A549 (cell line): ENCODE data around the gene OR2AT4. TPM values are rescaled to one million over a fixed set of nuclear protein-coding genes. Genes with fewer than 3 reads are reported as not detected.

Source experiments
- ATAC-seq, 2 experiments: fragments of 200-7000 bp in 1 of 2; fragments of >200 bp in 1 of 2; cut with Nextera tagmentation in 1 of 2; cut with Tn5 transposase in 1 of 2; 3 replicates each; pipeline versions ENCODE4 v1.8.0 to v1.9.1; 2018 to 2020; ENCODE audit warnings: mild to moderate bottlenecking in 1 of 2, moderate library complexity in 1 of 2
- CTCF ChIA-PET: fragments of 300-600 bp; sonication (Branson Sonifier 250); formaldehyde crosslinking; extraction: SDS; loops from one replicate; lab custom pipeline; 2021; ENCODE audit warnings: antibody characterized with exemption, inconsistent platforms; lab: Yijun Ruan, JAX
- POLR2A ChIA-PET: fragments of 350-600 bp; formaldehyde crosslinking; extraction: SDS; loops from one replicate; lab custom pipeline; 2021; ENCODE audit warnings: antibody characterized with exemption, inconsistent platforms; lab: Yijun Ruan, JAX
- DNase-seq, 2 experiments: peaks; one replicate each; pipeline versions ENCODE4 v3.0.0 to v3.0.0-alpha.2; 2011 to 2016; ENCODE audit warnings: low read depth in 1 of 2, low spot score in 1 of 2
- FAIRE-seq: peaks from 2 replicates; lab custom pipeline; 2011; peaks lifted over from hg19 to GRCh38; lab: Jason Lieb, UNC
- H3K27ac ChIP-seq, 2 experiments: fragments of >200 bp; sonication (Bioruptor Twin); formaldehyde crosslinking; 3 replicates each; pipeline ENCODE4 v1.5.1; 2016 to 2017
- H3K4me1 ChIP-seq: fragments of >200 bp; sonication (Bioruptor Twin); formaldehyde crosslinking; 3 replicates; pipeline ENCODE4 v1.6.1; 2016
- H3K4me2 ChIP-seq: fragments of >200 bp; sonication (Bioruptor Twin); formaldehyde crosslinking; 3 replicates; pipeline ENCODE4 v1.6.1; 2016
- H3K4me3 ChIP-seq: fragments of >200 bp; sonication (Bioruptor Twin); formaldehyde crosslinking; 3 replicates; pipeline ENCODE4 v1.5.1; 2016
- H3K9me3 ChIP-seq: fragments of >200 bp; sonication (Bioruptor Twin); formaldehyde crosslinking; 3 replicates; pipeline ENCODE4 v1.6.1; 2016
- BHLHE40 ChIP-seq: IDR thresholded peaks from 2 replicates; pipeline ENCODE4 v1.6.1; 2012; ENCODE audit warnings: low read depth, low read length, inconsistent platforms
- CTCF ChIP-seq: fragments of >200 bp; sonication (Bioruptor Twin); formaldehyde crosslinking; IDR thresholded peaks from 3 replicates; pipeline ENCODE4 v1.5.1; 2016
- EHF ChIP-seq: fragments of 250-450 bp; sonication (Bioruptor Pico); IDR thresholded peaks from 2 replicates; pipeline ENCODE4 v1.5.0; 2020; ENCODE audit warnings: mild to moderate bottlenecking
- EP300 ChIP-seq, 2 experiments: fragments of >200 bp; sonication (Bioruptor Twin); formaldehyde crosslinking; IDR thresholded peaks; 2 replicates in 1 of 2; 3 replicates in 1 of 2; pipeline ENCODE4 v1.6.1; 2016 to 2017
- FOSL2 ChIP-seq, 2 experiments: fragments of 450-650 bp in 1 of 2; fragments of >200 bp in 1 of 2; sonication (Bioruptor Twin) in 1 of 2; formaldehyde crosslinking; IDR thresholded peaks; 2 replicates each; pipeline versions ENCODE4 v1.5.0 to v1.6.1; 2016 to 2020; ENCODE audit warnings: mild to moderate bottlenecking in 1 of 2, moderate library complexity in 1 of 2
- RAD21 ChIP-seq, 2 experiments: fragments of >200 bp in 1 of 2; sonication (Bioruptor Twin) in 1 of 2; formaldehyde crosslinking in 1 of 2; IDR thresholded peaks in 1 of 2; conservative IDR thresholded peaks in 1 of 2; 2 replicates in 1 of 2; 3 replicates in 1 of 2; pipeline ENCODE4 v1.6.1; 2012 to 2018; ENCODE audit warnings: inconsistent platforms in 1 of 2
- SMC3 ChIP-seq: fragments of >200 bp; sonication (Bioruptor Twin); formaldehyde crosslinking; IDR thresholded peaks from 3 replicates; pipeline ENCODE4 v1.6.1; 2018; ENCODE audit warnings: inconsistent platforms
- ZNF302 ChIP-seq: fragments of 250-450 bp; sonication (Bioruptor Pico); IDR thresholded peaks from 2 replicates; pipeline ENCODE4 v1.9.0; 2021; ENCODE audit warnings: inconsistent platforms, mild to moderate bottlenecking, moderate library complexity
- WGBS: methylation state at CpG from one replicate; pipeline ENCODE4 v1.1.6; 2017; ENCODE audit errors: missing lambda C conversion rate; 5-methylcytosine and 5-hydroxymethylcytosine counted together
- polyA plus RNA-seq, 4 experiments: library from polyadenylated mRNA; depleted of rRNA in 3 of 4; stranded (reverse); fragments of >200 nt; fragmentation: RNase III in 1 of 4; extraction: RNeasy Plus Mini Kit Qiagen cat#74134 plus additional on column Dnase treatment in 1 of 4; gene quantifications; 2 replicates in 3 of 4; 3 replicates in 1 of 4; pipeline ENCODE4 v1.2.3, GENCODE V29; 2011 to 2017

OR2AT4 gene
- polyA plus RNA-seq, 2 of the 4 experiments (the other 2 are of a cell fraction), result 0.01 TPM; not detected in 1

GRCh38 chr11:75031771-75032549, 64.7 kb downstream of the OR2AT4 start:
- 55% methylated on average over 8 of the region's 8 CpGs for WGBS
- ChIA-PET CTCF (interaction anchor here (0.6 to 3.0 kb wide), 31 partner anchors 8 to 239 kb away, joined by 3 to 28 read pairs (median 4); partner anchors contain the start of gene NEU3), POLR2A (no interaction called here)
- Histone ChIP-seq H3K4me3 (no peak overlapping the region), H3K27ac (peak overlapping the region in 1 of 2 experiments; percentile 63; a peak in 3 of 6 replicates), H3K9me3 (no peaks in the 10 kb centered on the region), H3K4me2 (peak overlapping the region; percentile 17; the same call in 1 of the 3 replicates), H3K4me1 (peaks cover 9% of the 10 kb centered on the region; the same call in 1 of the 3 replicates)
- FAIRE-seq (no peak), DNase-seq (peak; percentile 71), ATAC-seq (peak; percentile 85 to 95)
- no peak for TF ChIP-seq FOSL2 (IDR thresholded peaks at IDR 0.05)
- TF ChIP-seq FOSL2 (CRISPR knock-in tag; IDR thresholded peaks at IDR 0.05), result no peak
- peak; percentile 45; the same call in 2 of the 3 replicates for TF ChIP-seq SMC3
- no peak for TF ChIP-seq EP300 (IDR thresholded peaks at IDR 0.05)
- TF ChIP-seq ZNF302 (CRISPR knock-in tag), result no peak
- peak; percentile 67 for TF ChIP-seq CTCF
- TF ChIP-seq RAD21 (conservative IDR thresholded peaks at IDR 0.05 in 1 of 2, IDR thresholded peaks at IDR 0.05 in 1 of 2), result peak; percentile 53 to 66
- TF ChIP-seq EHF, result no peak
- no peak for TF ChIP-seq BHLHE40

Other genes starting within 250 kb of the OR2AT4 start
- gene XRRA1, start 147.8 kb downstream of the OR2AT4 start, polyA plus RNA-seq (2011; rRNA removed), result 10.6 and 12.7 TPM in 2 replicates
- gene XRRA1, start 147.8 kb downstream of the OR2AT4 start, polyA plus RNA-seq (2017; fragmentation: RNase III; extraction: RNeasy Plus Mini Kit Qiagen cat#74134 plus additional on column Dnase treatment), result 5.1 to 6.6 TPM (median 6.1 TPM) in 3 replicates
- 204 and 391 TPM in 2 replicates for gene SPCS2, start 147.6 kb downstream of the OR2AT4 start, polyA plus RNA-seq (2011; rRNA removed)
- 233 to 315 TPM (median 269 TPM) in 3 replicates for gene SPCS2, start 147.6 kb downstream of the OR2AT4 start, polyA plus RNA-seq (2017; fragmentation: RNase III; extraction: RNeasy Plus Mini Kit Qiagen cat#74134 plus additional on column Dnase treatment)
- gene NEU3, start 107.9 kb downstream of the OR2AT4 start, polyA plus RNA-seq (2011; rRNA removed), result 5.5 and 6.2 TPM in 2 replicates
- 3.5 to 4.4 TPM (median 4.0 TPM) in 3 replicates for gene NEU3, start 107.9 kb downstream of the OR2AT4 start, polyA plus RNA-seq (2017; fragmentation: RNase III; extraction: RNeasy Plus Mini Kit Qiagen cat#74134 plus additional on column Dnase treatment)
- 4.6 and 4.9 TPM in 2 replicates for gene SLCO2B1, start 54.2 kb upstream of the OR2AT4 start, polyA plus RNA-seq (2011; rRNA removed)
- 4.5 to 6.9 TPM (median 5.2 TPM) in 3 replicates for gene SLCO2B1, start 54.2 kb upstream of the OR2AT4 start, polyA plus RNA-seq (2017; fragmentation: RNase III; extraction: RNeasy Plus Mini Kit Qiagen cat#74134 plus additional on column Dnase treatment)
- gene TPBGL, start 143.9 kb upstream of the OR2AT4 start, polyA plus RNA-seq (2011; rRNA removed), result 0.03 and 0.08 TPM in 2 replicates
- gene TPBGL, start 143.9 kb upstream of the OR2AT4 start, polyA plus RNA-seq (2017; fragmentation: RNase III; extraction: RNeasy Plus Mini Kit Qiagen cat#74134 plus additional on column Dnase treatment), result 0.05 to 0.12 TPM (median 0.09 TPM) in 3 replicates